Measurements from ENCODE around the gene C1RL.

DNA sequence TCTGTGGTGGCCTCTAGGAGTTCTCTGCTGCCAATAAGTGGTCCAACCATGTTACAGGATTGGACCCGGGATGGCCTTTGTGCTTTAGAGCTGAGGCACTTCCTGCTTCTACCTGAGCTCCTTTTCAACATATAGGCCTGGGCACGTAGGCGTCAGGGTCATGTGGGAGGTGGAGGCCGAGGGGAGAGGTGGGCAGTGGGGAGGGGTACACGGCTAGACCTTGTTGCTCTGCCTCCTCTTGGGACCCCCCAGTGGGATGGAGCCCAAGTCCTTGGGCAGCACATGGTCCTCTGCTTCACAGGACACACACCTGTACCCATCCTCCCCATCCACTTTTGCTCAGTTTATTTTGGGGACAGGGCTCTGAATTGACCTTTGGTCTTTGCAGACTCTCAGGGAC is 12.3 kb upstream of the C1RL start:
- TF ChIP-seq, protein P1, sequence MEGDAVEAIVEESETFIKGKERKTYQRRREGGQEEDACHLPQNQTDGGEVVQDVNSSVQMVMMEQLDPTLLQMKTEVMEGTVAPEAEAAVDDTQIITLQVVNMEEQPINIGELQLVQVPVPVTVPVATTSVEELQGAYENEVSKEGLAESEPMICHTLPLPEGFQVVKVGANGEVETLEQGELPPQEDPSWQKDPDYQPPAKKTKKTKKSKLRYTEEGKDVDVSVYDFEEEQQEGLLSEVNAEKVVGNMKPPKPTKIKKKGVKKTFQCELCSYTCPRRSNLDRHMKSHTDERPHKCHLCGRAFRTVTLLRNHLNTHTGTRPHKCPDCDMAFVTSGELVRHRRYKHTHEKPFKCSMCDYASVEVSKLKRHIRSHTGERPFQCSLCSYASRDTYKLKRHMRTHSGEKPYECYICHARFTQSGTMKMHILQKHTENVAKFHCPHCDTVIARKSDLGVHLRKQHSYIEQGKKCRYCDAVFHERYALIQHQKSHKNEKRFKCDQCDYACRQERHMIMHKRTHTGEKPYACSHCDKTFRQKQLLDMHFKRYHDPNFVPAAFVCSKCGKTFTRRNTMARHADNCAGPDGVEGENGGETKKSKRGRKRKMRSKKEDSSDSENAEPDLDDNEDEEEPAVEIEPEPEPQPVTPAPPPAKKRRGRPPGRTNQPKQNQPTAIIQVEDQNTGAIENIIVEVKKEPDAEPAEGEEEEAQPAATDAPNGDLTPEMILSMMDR (IDR thresholded peaks at IDR 0.05; ENCODE audit: insufficient read depth, low read length): no peak
- TF ChIP-seq, protein P2, sequence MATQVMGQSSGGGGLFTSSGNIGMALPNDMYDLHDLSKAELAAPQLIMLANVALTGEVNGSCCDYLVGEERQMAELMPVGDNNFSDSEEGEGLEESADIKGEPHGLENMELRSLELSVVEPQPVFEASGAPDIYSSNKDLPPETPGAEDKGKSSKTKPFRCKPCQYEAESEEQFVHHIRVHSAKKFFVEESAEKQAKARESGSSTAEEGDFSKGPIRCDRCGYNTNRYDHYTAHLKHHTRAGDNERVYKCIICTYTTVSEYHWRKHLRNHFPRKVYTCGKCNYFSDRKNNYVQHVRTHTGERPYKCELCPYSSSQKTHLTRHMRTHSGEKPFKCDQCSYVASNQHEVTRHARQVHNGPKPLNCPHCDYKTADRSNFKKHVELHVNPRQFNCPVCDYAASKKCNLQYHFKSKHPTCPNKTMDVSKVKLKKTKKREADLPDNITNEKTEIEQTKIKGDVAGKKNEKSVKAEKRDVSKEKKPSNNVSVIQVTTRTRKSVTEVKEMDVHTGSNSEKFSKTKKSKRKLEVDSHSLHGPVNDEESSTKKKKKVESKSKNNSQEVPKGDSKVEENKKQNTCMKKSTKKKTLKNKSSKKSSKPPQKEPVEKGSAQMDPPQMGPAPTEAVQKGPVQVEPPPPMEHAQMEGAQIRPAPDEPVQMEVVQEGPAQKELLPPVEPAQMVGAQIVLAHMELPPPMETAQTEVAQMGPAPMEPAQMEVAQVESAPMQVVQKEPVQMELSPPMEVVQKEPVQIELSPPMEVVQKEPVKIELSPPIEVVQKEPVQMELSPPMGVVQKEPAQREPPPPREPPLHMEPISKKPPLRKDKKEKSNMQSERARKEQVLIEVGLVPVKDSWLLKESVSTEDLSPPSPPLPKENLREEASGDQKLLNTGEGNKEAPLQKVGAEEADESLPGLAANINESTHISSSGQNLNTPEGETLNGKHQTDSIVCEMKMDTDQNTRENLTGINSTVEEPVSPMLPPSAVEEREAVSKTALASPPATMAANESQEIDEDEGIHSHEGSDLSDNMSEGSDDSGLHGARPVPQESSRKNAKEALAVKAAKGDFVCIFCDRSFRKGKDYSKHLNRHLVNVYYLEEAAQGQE (IDR thresholded peaks at IDR 0.05; ENCODE audit: insufficient replicate concordance, low read depth): no peak
- TF ChIP-seq SPI1 (IDR thresholded peaks at IDR 0.05; ENCODE audit: borderline replicate concordance, low read depth): no peak

Measured in HL-60 (cell line).